Fibroblast of mammary gland (primary cell): ENCODE measurements around the gene SFXN2.

ENCODE experiments used
- DNase-seq: peaks from one replicate; pipeline ENCODE4 v3.0.0-alpha.2; 2010; ENCODE audit warnings: low read depth
- H3K4me3 ChIP-seq: 2 replicates; pipeline ENCODE4 v1.5.1; 2011; ENCODE audit warnings: low read depth, mild to moderate bottlenecking, low read length, moderate library complexity; ENCODE audit not compliant: control insufficient read depth
- TF ChIP-seq, protein P1 (sequence below): conservative IDR thresholded peaks from 2 replicates; pipeline ENCODE4 v1.5.1; 2011; ENCODE audit warnings: low read depth, low read length, inconsistent platforms; ENCODE audit not compliant: control insufficient read depth, insufficient read depth

Gene SFXN2

DNA sequence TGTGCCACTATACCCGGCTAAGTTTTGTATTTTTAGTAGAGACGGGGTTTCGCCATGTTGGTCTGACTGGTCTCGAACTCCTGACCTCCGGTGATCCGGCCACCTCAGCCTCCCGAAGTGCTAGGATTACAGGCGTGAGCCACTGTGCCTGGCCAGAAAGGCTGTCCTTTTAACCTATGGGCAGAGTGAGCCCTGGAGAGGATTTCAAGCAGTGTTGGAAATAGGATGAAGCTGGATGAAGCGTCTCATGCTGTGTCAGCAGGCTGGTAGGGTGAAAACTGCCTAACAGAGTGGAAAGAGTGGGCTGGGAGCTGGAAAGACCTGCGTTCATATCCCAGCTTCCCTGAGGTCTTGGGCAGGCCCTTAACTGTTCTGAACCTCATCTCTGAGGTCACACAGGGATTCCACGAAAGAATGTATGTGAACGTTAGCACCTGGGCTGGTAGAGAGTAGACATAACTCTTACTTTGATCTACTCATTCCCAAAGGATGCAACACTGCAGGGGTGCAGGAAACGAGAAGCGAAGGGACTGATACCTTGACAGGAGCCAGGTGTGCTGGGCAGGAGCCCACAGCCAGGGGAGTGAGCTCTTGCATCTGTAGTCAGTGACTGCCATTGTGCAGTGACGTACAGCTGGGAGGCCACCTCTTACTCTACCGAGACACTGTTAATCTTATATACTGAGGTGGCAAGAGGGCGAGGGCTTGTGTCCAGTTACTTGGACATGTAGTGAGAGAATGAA, 63.4 kb downstream of the SFXN2 start:
- peak; percentile 27 for DNase-seq
- TF ChIP-seq, protein P1, sequence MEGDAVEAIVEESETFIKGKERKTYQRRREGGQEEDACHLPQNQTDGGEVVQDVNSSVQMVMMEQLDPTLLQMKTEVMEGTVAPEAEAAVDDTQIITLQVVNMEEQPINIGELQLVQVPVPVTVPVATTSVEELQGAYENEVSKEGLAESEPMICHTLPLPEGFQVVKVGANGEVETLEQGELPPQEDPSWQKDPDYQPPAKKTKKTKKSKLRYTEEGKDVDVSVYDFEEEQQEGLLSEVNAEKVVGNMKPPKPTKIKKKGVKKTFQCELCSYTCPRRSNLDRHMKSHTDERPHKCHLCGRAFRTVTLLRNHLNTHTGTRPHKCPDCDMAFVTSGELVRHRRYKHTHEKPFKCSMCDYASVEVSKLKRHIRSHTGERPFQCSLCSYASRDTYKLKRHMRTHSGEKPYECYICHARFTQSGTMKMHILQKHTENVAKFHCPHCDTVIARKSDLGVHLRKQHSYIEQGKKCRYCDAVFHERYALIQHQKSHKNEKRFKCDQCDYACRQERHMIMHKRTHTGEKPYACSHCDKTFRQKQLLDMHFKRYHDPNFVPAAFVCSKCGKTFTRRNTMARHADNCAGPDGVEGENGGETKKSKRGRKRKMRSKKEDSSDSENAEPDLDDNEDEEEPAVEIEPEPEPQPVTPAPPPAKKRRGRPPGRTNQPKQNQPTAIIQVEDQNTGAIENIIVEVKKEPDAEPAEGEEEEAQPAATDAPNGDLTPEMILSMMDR = no peak
- no peak overlapping the region for H3K4me3 ChIP-seq

DNA sequence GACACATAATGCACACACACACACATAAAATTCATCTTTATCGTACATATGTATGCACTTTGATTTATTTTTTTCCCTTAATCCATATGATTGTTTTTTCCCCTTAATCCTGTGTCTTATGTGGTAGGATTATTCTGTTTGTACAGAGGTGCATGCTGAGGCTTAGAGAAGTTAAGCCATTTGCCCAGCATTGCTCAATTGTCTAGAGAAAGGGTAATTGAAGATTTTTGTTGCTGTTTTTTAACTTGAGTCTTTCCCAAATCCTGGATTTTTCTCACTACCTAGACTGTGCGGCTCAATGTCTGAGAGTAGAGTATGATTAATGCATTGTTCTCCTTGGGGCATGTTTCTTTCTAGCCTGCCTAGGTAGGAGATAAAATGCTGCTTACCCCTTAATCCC, 64.3 kb downstream of the SFXN2 start:
- no peak overlapping the region for H3K4me3 ChIP-seq
- TF ChIP-seq, protein P1 = no peak
- DNase-seq = no peak

DNA sequence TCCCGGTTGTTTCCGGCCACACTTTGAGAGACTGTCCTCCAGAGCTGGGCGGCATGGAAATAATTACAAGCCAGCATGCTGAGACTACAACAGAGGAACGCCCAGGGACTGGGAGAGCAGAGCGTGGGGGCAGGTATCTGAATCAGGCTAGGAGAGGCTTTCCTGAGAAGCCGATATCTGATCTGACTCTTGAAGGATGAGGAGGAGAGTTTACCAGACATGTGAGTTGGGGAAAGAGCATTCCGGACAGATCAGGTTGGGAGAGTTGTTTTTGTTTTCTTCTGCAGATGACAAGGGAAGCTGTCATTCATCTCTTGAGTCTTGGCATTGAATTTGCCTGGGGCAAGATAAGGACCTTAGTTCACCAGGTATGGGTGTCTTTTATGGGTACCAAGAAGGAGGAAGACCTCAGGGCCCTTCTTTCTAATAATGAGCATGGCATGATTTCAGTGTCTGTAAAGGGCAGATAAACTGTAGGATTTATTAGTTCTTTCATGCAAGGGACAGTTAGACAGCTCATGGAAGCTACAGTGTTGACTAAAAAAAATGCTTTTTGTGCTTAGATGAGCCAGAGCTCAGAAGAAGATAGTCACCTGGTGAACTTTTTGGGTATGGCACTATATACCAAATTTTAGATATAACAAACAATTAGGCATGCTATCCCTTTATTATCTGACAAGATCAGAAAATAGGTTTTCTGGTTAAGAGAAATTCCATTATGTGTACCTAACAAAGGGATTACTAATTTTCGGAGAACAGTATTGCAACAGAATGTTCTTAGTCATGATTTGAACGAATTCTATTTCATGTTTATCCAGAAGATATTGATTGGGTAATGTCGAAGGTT, 65.5 kb downstream of the SFXN2 start:
- no peak overlapping the region for H3K4me3 ChIP-seq
- TF ChIP-seq, protein P1 = no peak
- peak; percentile 88 for DNase-seq

DNA sequence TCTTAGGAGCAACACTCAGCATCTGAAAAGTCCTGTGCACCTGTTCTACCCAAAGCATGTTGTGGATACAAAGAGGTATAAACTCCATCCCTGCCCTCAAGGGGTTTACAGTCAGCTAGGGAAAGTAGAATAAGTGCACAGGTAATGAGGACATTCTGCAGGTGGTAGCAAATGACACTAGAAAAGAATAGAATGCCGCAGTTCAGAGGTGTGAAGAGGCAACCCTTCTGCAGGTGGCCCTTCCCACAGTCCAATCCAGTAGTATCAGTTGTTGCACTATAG, 66.0 kb downstream of the SFXN2 start:
- H3K4me3 ChIP-seq = no peak overlapping the region
- TF ChIP-seq, protein P1 = no peak
- no peak for DNase-seq

DNA sequence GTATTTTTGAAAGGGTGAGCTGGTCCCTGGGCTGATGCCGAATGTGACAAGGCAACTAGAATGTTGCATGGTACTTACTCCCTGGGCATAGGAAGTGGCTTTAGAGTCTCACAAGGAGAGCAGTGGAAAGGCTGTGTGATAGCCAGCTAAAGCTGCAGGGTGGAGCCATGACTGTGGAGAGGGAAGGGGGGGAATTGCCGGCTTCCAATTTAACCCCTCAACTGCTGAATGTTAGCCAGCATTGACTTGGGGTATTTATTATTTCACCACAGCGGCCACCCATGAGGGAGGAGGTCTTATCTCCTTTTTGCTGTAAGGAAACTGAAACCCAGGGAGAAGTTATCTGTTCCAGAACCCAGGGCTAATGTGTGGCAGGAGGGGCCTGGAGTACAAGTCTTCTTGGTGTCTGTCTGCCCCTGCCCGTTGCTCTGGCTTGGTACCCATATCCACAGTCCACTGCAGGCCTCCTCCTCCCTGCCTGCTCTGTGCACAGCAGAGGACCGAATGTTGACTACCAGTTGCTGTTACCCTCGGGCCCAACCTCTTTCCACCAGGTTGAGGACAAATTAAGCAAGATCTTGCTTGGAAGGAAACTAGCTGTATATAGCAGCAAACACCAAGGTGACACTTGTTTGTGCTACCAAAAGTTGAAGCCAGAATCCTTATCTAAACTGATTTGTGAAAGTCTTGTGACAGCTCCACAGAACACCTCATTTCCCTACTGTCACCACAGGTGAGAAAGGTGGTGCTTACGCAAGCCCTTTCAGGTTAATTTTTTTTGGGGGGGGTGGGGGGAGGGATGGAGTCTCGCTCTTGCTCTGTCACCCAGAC, 66.9 kb downstream of the SFXN2 start:
- TF ChIP-seq, protein P1 = no peak
- DNase-seq = no peak
- no peak overlapping the region for H3K4me3 ChIP-seq

DNA sequence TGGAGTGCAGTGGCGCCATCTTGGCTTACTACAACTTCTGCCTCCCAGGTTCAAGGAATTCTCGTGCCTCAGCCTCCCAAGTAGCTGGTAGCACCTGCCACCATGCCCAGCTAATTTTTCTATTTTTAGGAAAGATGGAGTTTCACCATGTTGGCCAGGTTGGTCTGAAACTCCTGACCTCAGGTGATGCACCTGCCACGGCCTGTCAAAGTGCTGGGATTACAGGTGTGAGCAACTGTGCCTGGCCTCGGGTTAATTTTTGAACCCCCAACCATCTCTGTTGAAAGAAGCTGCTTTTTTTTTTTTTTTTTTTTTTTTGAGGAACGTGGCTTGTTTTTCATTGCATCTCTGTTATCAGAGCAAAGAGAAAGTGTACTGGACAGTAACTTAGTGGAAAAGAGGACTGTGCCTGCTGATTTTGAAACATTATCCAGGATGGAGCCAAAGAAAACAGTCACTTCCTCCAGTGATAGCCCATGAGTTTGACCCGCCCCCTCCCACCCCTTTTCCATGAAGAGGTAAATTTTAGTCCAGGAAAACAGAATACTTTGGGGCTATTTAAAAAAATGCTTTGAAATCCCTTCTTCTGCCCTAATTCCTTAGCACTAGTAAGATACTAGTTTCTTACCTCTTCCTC, 67.6 kb downstream of the SFXN2 start:
- peak overlapping the region; percentile 14 for H3K4me3 ChIP-seq
- DNase-seq = peak; percentile 66
- TF ChIP-seq, protein P1 = no peak
